ENCODE measurements around the gene CCDC51. TPM values are rescaled to one million over a fixed set of nuclear protein-coding genes. Genes with fewer than 3 reads are reported as not detected.
A peak's percentile ranks its signal among the peaks of the same experiment; 100 is the strongest.

CCDC51 gene
- total RNA-seq, 2 experiments from 2014 or later: 11.5 to 12.2 TPM

DNA sequence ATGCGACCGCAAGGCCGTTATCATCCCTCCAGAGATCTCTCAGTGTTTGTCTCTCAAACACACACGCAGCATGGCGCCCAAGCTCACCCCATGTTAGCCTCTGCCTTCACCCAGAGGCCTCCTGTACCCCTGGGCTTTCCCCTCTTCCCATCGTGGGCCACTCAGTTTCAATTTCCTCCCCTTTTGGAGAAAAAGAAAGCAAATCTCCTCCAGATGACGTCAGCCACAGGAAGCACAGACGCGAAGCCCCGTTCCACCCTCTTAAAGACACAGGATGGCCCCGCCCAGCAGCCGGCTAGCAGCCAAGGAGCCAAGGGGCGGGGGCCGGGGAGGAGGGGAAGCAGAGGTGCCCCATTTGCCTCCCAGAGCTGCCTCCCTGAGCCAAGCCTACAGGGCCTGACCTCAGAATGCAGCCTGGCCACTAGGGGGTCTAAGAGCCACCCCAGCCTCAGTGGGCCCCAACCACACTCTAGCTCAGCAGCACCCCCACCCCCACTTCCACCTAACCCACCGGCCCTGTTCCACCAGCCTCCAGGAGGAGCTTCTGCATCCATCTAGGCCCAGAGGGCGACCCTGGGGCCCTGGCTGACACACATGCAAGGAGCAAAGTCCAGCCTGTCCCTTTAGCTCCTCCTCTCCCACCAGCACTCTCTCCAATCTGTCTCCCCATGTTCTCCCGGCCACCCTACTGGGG, 33.2 kb upstream of the CCDC51 start:
- Mint-ChIP-seq H3K27ac (peak overlapping the region; percentile 99), H3K4me3 (peak overlapping the region; percentile 88)

GRCh38 chr3:48472673-48472922, 32.7 kb upstream of the CCDC51 start:
- H3K36me3 Mint-ChIP-seq: peaks cover 30% of the 10 kb centered on the region
- DNase-seq: no peak
- POLR2A ChIA-PET: interaction anchor here (0.6 to 6.5 kb wide), 14 partner anchors 9 to 535 kb away, joined by 3 to 57 read pairs (median 5); partner anchors contain the start of genes ATRIP, CCDC51, PFKFB4 and SHISA5
- no peaks in the 10 kb centered on the region for H3K27me3 Mint-ChIP-seq
- peak overlapping the region; percentile 99 for H3K27ac Mint-ChIP-seq
- peaks cover 42% of the 10 kb centered on the region for H3K4me1 Mint-ChIP-seq
- peak overlapping the region; percentile 88 for H3K4me3 Mint-ChIP-seq
- ATAC-seq (ENCODE audit: low read depth): peak; percentile 43
- H3K9me3 Mint-ChIP-seq: no peaks in the 10 kb centered on the region

More for the DNA sequence above, 33.2 kb upstream of the CCDC51 start:
- Mint-ChIP-seq H3K4me1 (peaks cover 42% of the 10 kb centered on the region), H3K36me3 (peaks cover 29% of the 10 kb centered on the region), H3K9me3 (no peaks in the 10 kb centered on the region), H3K27me3 (no peaks in the 10 kb centered on the region)
- ATAC-seq (ENCODE audit: low read depth) (peak; percentile 87), DNase-seq (peak; percentile 93)
- POLR2A ChIA-PET: interaction anchor here (0.6 to 6.5 kb wide), 15 partner anchors 8 to 534 kb away, joined by 3 to 57 read pairs (median 5); partner anchors contain the start of genes ATRIP, CCDC51, PFKFB4 and SHISA5

DNA sequence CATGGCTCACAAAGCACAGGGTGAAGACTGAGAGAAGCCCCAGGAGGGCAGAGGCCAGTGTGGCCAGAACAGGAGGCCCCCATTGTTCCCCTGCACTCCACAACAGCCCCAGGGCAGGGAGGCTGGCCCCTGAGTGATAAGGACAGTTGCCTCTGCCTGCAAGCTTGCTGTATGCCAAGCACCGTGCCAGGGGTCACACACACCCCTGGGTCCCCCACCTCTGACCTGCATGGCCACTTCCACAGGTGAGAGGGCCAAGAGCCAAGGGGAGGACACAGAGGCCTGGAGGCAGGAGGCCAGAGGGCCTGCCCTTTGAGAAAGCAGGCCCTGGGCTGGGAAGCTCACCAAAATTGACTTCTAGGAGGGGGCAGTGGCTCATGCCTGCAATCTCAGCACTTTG, 30.4 kb upstream of the CCDC51 start:
- H3K4me3 Mint-ChIP-seq: peak overlapping the region; percentile 73
- H3K27ac Mint-ChIP-seq: peak overlapping the region; percentile 99
- H3K27me3 Mint-ChIP-seq: no peaks in the 10 kb centered on the region
- H3K36me3 Mint-ChIP-seq: peaks cover 37% of the 10 kb centered on the region
- DNase-seq: peak; percentile 30
- H3K4me1 Mint-ChIP-seq: peaks cover 48% of the 10 kb centered on the region
- POLR2A ChIA-PET: interaction anchor here (1.1 to 6.5 kb wide), 5 partner anchors 9 to 34 kb away, joined by 3 to 57 read pairs (median 10); partner anchors contain the start of genes ATRIP, CCDC51, SHISA5 and TMA7
- ATAC-seq (ENCODE audit: low read depth): no peak
- no peaks in the 10 kb centered on the region for H3K9me3 Mint-ChIP-seq

DNA sequence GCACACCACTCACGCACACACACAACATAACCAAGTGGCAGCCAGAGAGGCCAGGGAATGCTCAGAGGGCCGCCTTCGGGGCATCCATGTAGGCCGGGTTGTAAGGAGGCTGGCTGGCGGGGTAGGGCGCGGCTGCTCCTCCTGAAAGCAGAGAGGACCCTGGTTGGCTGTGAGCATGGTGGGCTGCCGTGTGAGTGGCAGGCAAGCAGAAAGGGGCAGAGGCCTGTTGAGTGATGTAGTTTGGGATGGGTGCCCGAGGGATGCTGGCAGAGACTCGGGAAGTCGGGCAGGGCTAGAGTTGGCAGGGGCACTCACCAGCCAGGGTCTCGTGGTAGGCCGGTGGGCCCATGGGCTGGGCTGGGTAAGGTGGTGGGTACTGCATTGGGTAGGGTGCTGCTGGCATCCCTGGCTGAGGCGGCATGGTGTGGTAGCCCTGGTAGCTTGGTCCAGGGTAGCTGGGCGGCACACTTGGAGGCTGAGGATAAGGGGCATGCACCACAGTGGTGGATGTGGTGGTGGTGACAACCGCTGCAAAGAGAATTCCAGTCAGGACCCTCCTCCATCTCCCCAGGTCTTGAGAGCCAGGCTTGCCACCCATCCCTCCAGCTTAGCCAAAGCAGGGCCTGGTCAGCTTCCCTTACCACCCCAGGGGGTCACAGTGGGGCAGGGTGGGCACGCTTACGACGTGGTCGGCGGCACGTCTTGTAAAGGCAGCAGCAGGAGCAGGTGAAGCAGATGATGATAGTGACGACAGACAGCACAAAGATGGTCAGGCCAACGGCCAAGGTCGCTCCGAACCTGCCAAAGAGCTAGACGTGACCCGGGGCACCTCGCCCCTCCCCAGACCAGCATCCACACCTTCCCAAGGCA, 29.4 kb upstream of the CCDC51 start:
- H3K27ac Mint-ChIP-seq: peak overlapping the region; percentile 99
- POLR2A ChIA-PET: interaction anchor here (0.5 to 6.5 kb wide), 7 partner anchors 10 to 46 kb away, joined by 3 to 57 read pairs (median 7); partner anchors contain the start of genes ATRIP, CCDC51 and TMA7
- peaks cover 47% of the 10 kb centered on the region for H3K4me1 Mint-ChIP-seq
- no peak for ATAC-seq (ENCODE audit: low read depth)
- no peaks in the 10 kb centered on the region for H3K9me3 Mint-ChIP-seq
- peak overlapping the region; percentile 97 for H3K4me3 Mint-ChIP-seq
- peak; percentile 38 for DNase-seq
- no peaks in the 10 kb centered on the region for H3K27me3 Mint-ChIP-seq
- H3K36me3 Mint-ChIP-seq: peaks cover 32% of the 10 kb centered on the region

DNA sequence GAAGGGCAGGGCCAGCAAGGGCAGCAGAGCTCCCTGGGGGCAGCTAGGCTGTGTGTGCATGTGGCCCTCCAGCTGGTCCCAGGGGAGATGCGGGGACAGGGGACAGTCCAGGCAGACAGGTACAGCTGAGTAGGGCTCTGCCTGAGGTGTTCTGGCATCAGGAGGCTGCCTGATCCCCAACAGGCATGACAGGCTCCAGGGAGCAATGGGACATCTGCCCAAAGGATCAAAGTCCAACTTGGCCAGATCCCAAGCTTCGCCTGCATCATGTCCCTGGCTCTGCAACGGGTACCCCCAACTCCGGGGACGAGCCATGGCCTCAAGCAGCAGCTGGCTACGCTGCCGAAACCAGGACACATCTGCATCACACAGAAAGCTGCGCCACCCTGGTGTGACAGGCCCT, 28.4 kb upstream of the CCDC51 start:
- H3K4me3 Mint-ChIP-seq: peak overlapping the region; percentile 97
- peaks cover 32% of the 10 kb centered on the region for H3K36me3 Mint-ChIP-seq
- ATAC-seq (ENCODE audit: low read depth) (no peak), DNase-seq (peak; percentile 31)
- H3K27me3 Mint-ChIP-seq: no peaks in the 10 kb centered on the region
- H3K4me1 Mint-ChIP-seq: peaks cover 42% of the 10 kb centered on the region
- no peaks in the 10 kb centered on the region for H3K9me3 Mint-ChIP-seq
- H3K27ac Mint-ChIP-seq: peak overlapping the region; percentile 99
- POLR2A ChIA-PET: interaction anchor here (0.6 to 3.1 kb wide), 7 partner anchors 28 to 553 kb away, joined by 3 to 29 read pairs (median 3); partner anchors contain the start of genes CCDC51 and TMA7

DNA sequence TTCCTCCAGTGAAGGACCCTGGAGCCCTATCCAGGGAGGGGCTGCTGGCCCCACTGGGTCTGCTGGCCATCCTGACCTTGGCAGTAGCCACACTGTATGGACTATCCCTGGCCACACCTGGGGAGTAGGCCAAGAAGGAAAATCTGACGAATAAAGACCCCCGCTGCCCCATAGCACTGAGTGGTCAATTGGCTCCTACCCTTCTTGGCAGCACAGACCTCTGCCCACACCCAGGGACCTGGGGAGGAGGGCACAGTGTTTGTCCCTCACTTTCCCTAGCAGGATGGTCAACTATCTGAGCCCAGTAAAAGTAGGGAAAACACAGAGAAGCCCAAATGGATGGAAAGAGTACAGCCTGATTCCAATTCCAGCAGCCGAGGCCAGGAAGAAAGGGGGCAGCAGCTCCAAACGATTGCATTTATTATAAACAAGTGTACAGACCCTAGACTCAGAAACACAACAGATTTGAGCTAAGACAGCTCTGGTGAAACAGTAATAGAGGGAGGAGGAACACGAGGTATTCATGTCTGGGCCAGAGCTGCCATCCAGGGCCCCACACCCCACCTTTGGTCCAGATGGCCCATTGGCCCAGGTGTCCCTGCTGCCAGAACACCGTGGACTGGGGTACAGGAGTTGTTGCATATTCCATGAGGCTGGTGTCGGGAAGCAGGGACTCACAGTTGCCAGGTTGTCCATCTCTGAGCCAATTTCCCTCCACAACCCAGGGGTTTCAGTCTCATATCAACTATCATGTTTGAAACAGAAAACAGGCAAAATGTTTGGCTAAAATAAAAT, 27.8 kb upstream of the CCDC51 start:
- H3K27me3 Mint-ChIP-seq: no peaks in the 10 kb centered on the region
- no peaks in the 10 kb centered on the region for H3K9me3 Mint-ChIP-seq
- H3K4me1 Mint-ChIP-seq: peaks cover 37% of the 10 kb centered on the region
- H3K27ac Mint-ChIP-seq: peak overlapping the region; percentile 98
- peak; percentile 29 for DNase-seq
- POLR2A ChIA-PET: interaction anchor here (0.6 to 3.1 kb wide), 12 partner anchors 12 to 554 kb away, joined by 3 to 29 read pairs (median 6); partner anchors contain the start of genes ATRIP, CCDC51, SHISA5 and TMA7
- no peak for ATAC-seq (ENCODE audit: low read depth)
- H3K36me3 Mint-ChIP-seq: peaks cover 32% of the 10 kb centered on the region
- H3K4me3 Mint-ChIP-seq: peak overlapping the region; percentile 97

DNA sequence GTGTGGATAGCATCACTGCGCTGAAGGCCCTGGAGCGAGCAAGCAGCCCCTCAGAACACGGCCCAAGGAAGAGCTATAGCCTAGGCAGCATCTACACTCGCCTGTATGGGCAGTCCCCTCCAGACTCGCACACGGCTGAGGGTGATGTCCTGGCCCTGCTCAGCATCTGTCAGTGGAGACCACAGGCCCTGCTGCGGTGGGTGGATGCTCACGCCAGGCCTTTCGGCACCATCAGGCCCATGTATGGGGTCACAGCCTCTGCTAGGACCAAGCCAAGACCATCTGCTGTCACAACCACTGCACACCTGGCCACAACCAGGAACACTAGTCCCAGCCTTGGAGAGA, 27.2 kb upstream of the CCDC51 start:
- H3K4me3 Mint-ChIP-seq: peak overlapping the region; percentile 97
- POLR2A ChIA-PET: interaction anchor here (0.9 to 3.1 kb wide), 12 partner anchors 9 to 226 kb away, joined by 3 to 29 read pairs (median 10); partner anchors contain the start of genes ATRIP, CCDC51, SHISA5 and TMA7
- peaks cover 36% of the 10 kb centered on the region for H3K4me1 Mint-ChIP-seq

DNA sequence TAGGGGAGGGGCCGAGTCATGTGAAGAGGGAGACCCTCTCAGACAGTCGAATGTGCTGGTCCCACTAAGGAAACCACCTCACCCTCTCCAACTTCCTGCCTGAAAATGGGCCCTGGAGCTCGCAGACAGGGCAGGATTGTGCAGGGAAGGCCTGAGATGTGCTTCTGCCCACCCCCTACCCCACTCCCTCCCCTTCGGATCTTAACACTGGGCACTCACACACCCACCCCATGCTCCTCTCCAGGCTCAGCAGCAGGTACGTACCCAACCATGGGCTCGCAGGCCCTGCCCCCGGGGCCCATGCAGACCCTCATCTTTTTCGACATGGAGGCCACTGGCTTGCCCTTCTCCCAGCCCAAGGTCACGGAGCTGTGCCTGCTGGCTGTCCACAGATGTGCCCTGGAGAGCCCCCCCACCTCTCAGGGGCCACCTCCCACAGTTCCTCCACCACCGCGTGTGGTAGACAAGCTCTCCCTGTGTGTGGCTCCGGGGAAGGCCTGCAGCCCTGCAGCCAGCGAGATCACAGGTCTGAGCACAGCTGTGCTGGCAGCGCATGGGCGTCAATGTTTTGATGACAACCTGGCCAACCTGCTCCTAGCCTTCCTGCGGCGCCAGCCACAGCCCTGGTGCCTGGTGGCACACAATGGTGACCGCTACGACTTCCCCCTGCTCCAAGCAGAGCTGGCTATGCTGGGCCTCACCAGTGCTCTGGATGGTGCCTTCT, 26.6 kb upstream of the CCDC51 start:
- ATAC-seq (ENCODE audit: low read depth): peak; percentile 50
- POLR2A ChIA-PET: interaction anchor here (0.7 to 3.1 kb wide), 17 partner anchors 9 to 226 kb away, joined by 3 to 29 read pairs (median 6); partner anchors contain the start of genes ATRIP, CCDC51, SHISA5 and TMA7
- Mint-ChIP-seq H3K27ac (peak overlapping the region; percentile 98), H3K9me3 (no peaks in the 10 kb centered on the region), H3K4me1 (peaks cover 36% of the 10 kb centered on the region), H3K36me3 (peaks cover 32% of the 10 kb centered on the region), H3K27me3 (no peaks in the 10 kb centered on the region), H3K4me3 (peak overlapping the region; percentile 97)
- peak; percentile 59 for DNase-seq

More for the DNA sequence above, 27.2 kb upstream of the CCDC51 start:
- Mint-ChIP-seq H3K9me3 (no peaks in the 10 kb centered on the region), H3K36me3 (peaks cover 32% of the 10 kb centered on the region), H3K27me3 (no peaks in the 10 kb centered on the region), H3K27ac (peak overlapping the region; percentile 98)
- DNase-seq: no peak
- ATAC-seq (ENCODE audit: low read depth): no peak

GRCh38 chr3:48465531-48466378, 25.8 kb upstream of the CCDC51 start:
- DNase-seq (peak; percentile 87), ATAC-seq (ENCODE audit: low read depth) (peak; percentile 93)
- no peaks in the 10 kb centered on the region for H3K9me3 Mint-ChIP-seq
- H3K27ac Mint-ChIP-seq: peak overlapping the region; percentile 98
- H3K27me3 Mint-ChIP-seq: no peaks in the 10 kb centered on the region
- POLR2A ChIA-PET: interaction anchor here (0.6 to 3.1 kb wide), 14 partner anchors 9 to 197 kb away, joined by 3 to 29 read pairs (median 7); partner anchors contain the start of genes ATRIP, CCDC51, SHISA5 and TMA7
- H3K4me1 Mint-ChIP-seq: peaks cover 43% of the 10 kb centered on the region
- peaks cover 37% of the 10 kb centered on the region for H3K36me3 Mint-ChIP-seq
- H3K4me3 Mint-ChIP-seq: peak overlapping the region; percentile 97

GRCh38 chr3:48465237-48465530, 25.3 kb upstream of the CCDC51 start:
- POLR2A ChIA-PET: interaction anchor here (1.0 to 2.6 kb wide), 4 partner anchors 8 to 165 kb away, joined by 3 to 16 read pairs (median 6); no protein-coding TSS in a partner anchor
- H3K27me3 Mint-ChIP-seq: no peaks in the 10 kb centered on the region
- no peak for ATAC-seq (ENCODE audit: low read depth)
- H3K36me3 Mint-ChIP-seq: peaks cover 38% of the 10 kb centered on the region
- H3K9me3 Mint-ChIP-seq: no peaks in the 10 kb centered on the region
- DNase-seq: no peak
- H3K27ac Mint-ChIP-seq: peak overlapping the region; percentile 98
- peak overlapping the region; percentile 97 for H3K4me3 Mint-ChIP-seq
- peaks cover 43% of the 10 kb centered on the region for H3K4me1 Mint-ChIP-seq

GRCh38 chr3:48464713-48465221, 24.8 kb upstream of the CCDC51 start:
- ATAC-seq (ENCODE audit: low read depth) (no peak), DNase-seq (no peak)
- H3K4me1 Mint-ChIP-seq: peaks cover 43% of the 10 kb centered on the region
- POLR2A ChIA-PET: interaction anchor here (1.0 to 2.6 kb wide), 3 partner anchors 9 to 42 kb away, joined by 3 to 18 read pairs (median 16); partner anchors contain the start of genes CCDC51 and TMA7
- H3K36me3 Mint-ChIP-seq: peaks cover 36% of the 10 kb centered on the region
- no peaks in the 10 kb centered on the region for H3K9me3 Mint-ChIP-seq
- no peaks in the 10 kb centered on the region for H3K27me3 Mint-ChIP-seq
- no peak overlapping the region for H3K4me3 Mint-ChIP-seq
- H3K27ac Mint-ChIP-seq: no peak overlapping the region

Data from activated naive CD8-positive, alpha-beta T cell treated with anti-CD3 and anti-CD28 coated beads, Interleukin-2, amount 10 ng/mL, durations not matched to agents 7 days and 5 days (primary cell).